HepG2 (cell line): ENCODE data around the gene BAIAP2L1. TPM values are rescaled to one million over a fixed set of nuclear protein-coding genes. Genes with fewer than 3 reads are reported as not detected.

Source experiments
- ARNTL ChIP-seq: sonication (generic); formaldehyde crosslinking; IDR thresholded peaks from 2 replicates; pipeline ENCODE4 v1.4.0; 2020; ENCODE audit warnings: mild to moderate bottlenecking, missing genetic modification reagents
- ASH2L ChIP-seq: fragments of 300-600, 200-600 bp; sonication (generic); IDR thresholded peaks from 2 replicates; pipeline ENCODE4 v1.7.0; 2017; ENCODE audit warnings: low read depth, mild to moderate bottlenecking, moderate library complexity, mixed read lengths, low read length; ENCODE audit not compliant: insufficient read length
- CAMTA2 ChIP-seq: sonication (generic); formaldehyde crosslinking; IDR thresholded peaks from 2 replicates; pipeline ENCODE4 v1.4.0; 2020; ENCODE audit warnings: mild to moderate bottlenecking, missing genetic modification reagents, borderline replicate concordance
- EHMT2 ChIP-seq: fragments of 200-600 bp; sonication (generic); IDR thresholded peaks from 2 replicates; pipeline ENCODE4 v1.7.0; 2017; ENCODE audit warnings: antibody characterized with exemption, low read depth, low read length, borderline replicate concordance
- HDAC2 ChIP-seq: sonication (generic); formaldehyde crosslinking; IDR thresholded peaks from 2 replicates; pipeline ENCODE4 v1.4.0; 2020; ENCODE audit warnings: missing genetic modification reagents
- MYNN ChIP-seq: sonication (generic); formaldehyde crosslinking; IDR thresholded peaks from 2 replicates; pipeline ENCODE4 v1.4.0; 2020; ENCODE audit warnings: mild to moderate bottlenecking, low read depth, missing genetic modification reagents
- NR1H2 ChIP-seq: sonication (generic); formaldehyde crosslinking; IDR thresholded peaks from 2 replicates; pipeline ENCODE4 v1.8.1; 2022; ENCODE audit warnings: low read depth, missing genetic modification reagents, borderline replicate concordance
- PHB2 ChIP-seq: fragments of 450-650 bp; IDR thresholded peaks from 2 replicates; pipeline ENCODE4 v1.6.1; 2018; ENCODE audit not compliant: partially characterized antibody
- TEAD3 ChIP-seq: optimal IDR thresholded peaks from 2 replicates; pipeline ENCODE3; 2016; ENCODE audit warnings: borderline replicate concordance
- ZBTB21 ChIP-seq: sonication (generic); formaldehyde crosslinking; IDR thresholded peaks from 2 replicates; pipeline ENCODE4 v1.4.0; 2020; ENCODE audit warnings: missing genetic modification reagents
- ZNF263 ChIP-seq: sonication (generic); formaldehyde crosslinking; IDR thresholded peaks from 2 replicates; pipeline ENCODE4 v1.4.0; 2020; ENCODE audit warnings: missing genetic modification reagents
- ZNF343 ChIP-seq: sonication (generic); formaldehyde crosslinking; IDR thresholded peaks from 2 replicates; pipeline ENCODE4 v1.4.0; 2020; ENCODE audit warnings: mild to moderate bottlenecking, missing genetic modification reagents
- ZNF557 ChIP-seq: sonication (generic); formaldehyde crosslinking; IDR thresholded peaks from 2 replicates; pipeline ENCODE4 v1.4.0; 2020; ENCODE audit warnings: missing genetic modification reagents
- ZNF563 ChIP-seq: sonication (generic); formaldehyde crosslinking; IDR thresholded peaks from 2 replicates; pipeline ENCODE4 v1.8.0; 2022; ENCODE audit warnings: mild to moderate bottlenecking, moderate library complexity, missing genetic modification reagents
- ZNF652 ChIP-seq: IDR thresholded peaks from 2 replicates; pipeline ENCODE4 v1.6.1; 2016; ENCODE audit warnings: low read depth, borderline replicate concordance
- ZNF879 ChIP-seq: sonication (generic); formaldehyde crosslinking; IDR thresholded peaks from 2 replicates; pipeline ENCODE4 v1.8.1; 2023; ENCODE audit warnings: missing genetic modification reagents
- polyA plus RNA-seq, 8 experiments: library from polyadenylated mRNA; depleted of rRNA in 3 of 8; stranded (reverse) in 7 of 8; unstranded in 1 of 8; fragments of >200 nt; fragmentation: Illumina TruSeq in 4 of 8; extraction: Trizol in 4 of 8; gene quantifications; 2 replicates each; pipeline versions ENCODE4 v1.2.1 to v1.2.3, GENCODE V29; 2011 to 2016; ENCODE audit warnings: low read depth in 4 of 8, missing spikeins in 1 of 8, mixed read lengths in 1 of 8; ENCODE audit not compliant: insufficient read depth in 1 of 8
- total RNA-seq, 5 experiments: library from RNA; depleted of rRNA; stranded (reverse); fragments of >200 nt; fragmentation: Illumina TruSeq; extraction: Trizol; gene quantifications; 2 replicates each; pipeline ENCODE4 v1.2.3, GENCODE V29; 2016; ENCODE audit warnings: low read depth in 1 of 5
- TF ChIP-seq, protein P1 (sequence below): sonication (generic); formaldehyde crosslinking; IDR thresholded peaks from 2 replicates; pipeline ENCODE4 v1.5.1; 2020; ENCODE audit warnings: mild to moderate bottlenecking, moderate library complexity, missing genetic modification reagents
- TF ChIP-seq, protein P2 (sequence below): sonication (generic); formaldehyde crosslinking; IDR thresholded peaks from 2 replicates; pipeline ENCODE4 v1.5.1; 2020; ENCODE audit warnings: missing genetic modification reagents, mild to moderate bottlenecking, borderline replicate concordance
- TF ChIP-seq, protein P3 (sequence below), 2 experiments: sonication (generic) in 1 of 2; formaldehyde crosslinking in 1 of 2; IDR thresholded peaks; 2 replicates each; pipeline versions ENCODE4 v1.5.1 to v1.6.1; 2011 to 2020; ENCODE audit warnings: borderline replicate concordance in 1 of 2, low read depth in 1 of 2, low read length in 1 of 2, mild to moderate bottlenecking in 1 of 2, missing genetic modification reagents in 1 of 2, moderate library complexity in 1 of 2
- TF ChIP-seq, protein P4 (sequence below): sonication (generic); formaldehyde crosslinking; IDR thresholded peaks from 2 replicates; pipeline ENCODE4 v1.4.0; 2020; ENCODE audit warnings: missing genetic modification reagents, borderline replicate concordance

Gene BAIAP2L1
- total and polyA plus RNA-seq, 2 of the 13 experiments (the other 11 are each of a cell fraction or from before 2014, with no cell fraction given) = 13.0 to 21.5 TPM

DNA sequence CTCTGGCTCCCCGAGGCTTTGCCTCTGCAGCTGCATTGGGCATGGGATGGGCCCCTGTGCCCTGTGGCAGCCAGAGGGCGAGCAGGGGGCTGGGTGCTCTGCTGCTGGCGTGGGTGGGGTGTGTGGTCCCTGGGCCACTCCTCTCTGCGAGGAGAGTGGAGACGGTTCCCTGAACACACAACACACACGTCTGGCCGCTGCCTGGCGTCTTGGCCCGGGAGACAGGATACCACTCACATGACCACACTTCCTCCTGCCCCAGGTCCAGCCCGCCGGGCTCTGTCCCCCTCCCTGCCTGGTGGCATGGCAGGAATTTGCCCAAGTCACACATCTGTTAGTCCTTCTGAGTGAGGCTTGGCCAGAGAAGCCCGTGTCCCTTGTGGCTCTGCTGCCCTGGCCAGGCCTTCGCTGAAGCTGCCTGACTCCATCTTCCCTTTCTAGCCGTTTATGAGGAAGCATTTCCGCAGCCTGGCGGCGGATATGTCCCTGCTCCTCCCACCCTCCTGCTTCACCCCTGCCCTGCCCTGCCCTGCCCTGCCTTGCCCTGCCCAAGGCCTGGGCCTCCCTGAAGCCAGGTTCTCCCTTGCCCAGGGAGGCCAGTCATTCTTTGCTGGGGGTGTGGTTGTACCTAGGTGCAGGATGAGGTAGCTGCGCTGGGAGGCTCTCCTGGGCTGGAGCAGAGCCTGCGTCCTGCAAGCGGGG lies 116.4 kb downstream of the BAIAP2L1 start (continued):
- TF ChIP-seq, protein P1, sequence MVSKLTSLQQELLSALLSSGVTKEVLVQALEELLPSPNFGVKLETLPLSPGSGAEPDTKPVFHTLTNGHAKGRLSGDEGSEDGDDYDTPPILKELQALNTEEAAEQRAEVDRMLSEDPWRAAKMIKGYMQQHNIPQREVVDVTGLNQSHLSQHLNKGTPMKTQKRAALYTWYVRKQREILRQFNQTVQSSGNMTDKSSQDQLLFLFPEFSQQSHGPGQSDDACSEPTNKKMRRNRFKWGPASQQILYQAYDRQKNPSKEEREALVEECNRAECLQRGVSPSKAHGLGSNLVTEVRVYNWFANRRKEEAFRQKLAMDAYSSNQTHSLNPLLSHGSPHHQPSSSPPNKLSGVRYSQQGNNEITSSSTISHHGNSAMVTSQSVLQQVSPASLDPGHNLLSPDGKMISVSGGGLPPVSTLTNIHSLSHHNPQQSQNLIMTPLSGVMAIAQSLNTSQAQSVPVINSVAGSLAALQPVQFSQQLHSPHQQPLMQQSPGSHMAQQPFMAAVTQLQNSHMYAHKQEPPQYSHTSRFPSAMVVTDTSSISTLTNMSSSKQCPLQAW = no peak
- TF ChIP-seq ZNF563 (CRISPR knock-in tag) (no peak), CAMTA2 (CRISPR knock-in tag) (no peak), ZNF343 (CRISPR knock-in tag) (no peak), ASH2L (no peak), ARNTL (CRISPR knock-in tag) (no peak), ZBTB21 (CRISPR knock-in tag) (no peak), ZNF557 (CRISPR knock-in tag) (no peak), TEAD3 (CRISPR knock-in tag) (peak; percentile 66), ZNF263 (CRISPR knock-in tag) (no peak), EHMT2 (no peak), NR1H2 (CRISPR knock-in tag) (no peak), MYNN (CRISPR knock-in tag) (no peak), HDAC2 (no peak), PHB2 (no peak), ZNF879 (CRISPR knock-in tag) (no peak), ZNF652 (no peak)
- TF ChIP-seq, protein P2, sequence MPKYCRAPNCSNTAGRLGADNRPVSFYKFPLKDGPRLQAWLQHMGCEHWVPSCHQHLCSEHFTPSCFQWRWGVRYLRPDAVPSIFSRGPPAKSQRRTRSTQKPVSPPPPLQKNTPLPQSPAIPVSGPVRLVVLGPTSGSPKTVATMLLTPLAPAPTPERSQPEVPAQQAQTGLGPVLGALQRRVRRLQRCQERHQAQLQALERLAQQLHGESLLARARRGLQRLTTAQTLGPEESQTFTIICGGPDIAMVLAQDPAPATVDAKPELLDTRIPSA (CRISPR knock-in tag) = no peak
- TF ChIP-seq, protein P3, sequence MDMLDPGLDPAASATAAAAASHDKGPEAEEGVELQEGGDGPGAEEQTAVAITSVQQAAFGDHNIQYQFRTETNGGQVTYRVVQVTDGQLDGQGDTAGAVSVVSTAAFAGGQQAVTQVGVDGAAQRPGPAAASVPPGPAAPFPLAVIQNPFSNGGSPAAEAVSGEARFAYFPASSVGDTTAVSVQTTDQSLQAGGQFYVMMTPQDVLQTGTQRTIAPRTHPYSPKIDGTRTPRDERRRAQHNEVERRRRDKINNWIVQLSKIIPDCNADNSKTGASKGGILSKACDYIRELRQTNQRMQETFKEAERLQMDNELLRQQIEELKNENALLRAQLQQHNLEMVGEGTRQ (IDR thresholded peaks at IDR 0.05; ENCODE audit: low read depth, low read length) = no peak
- TF ChIP-seq, protein P3 (CRISPR knock-in tag; IDR thresholded peaks at IDR 0.05; ENCODE audit: borderline replicate concordance) = no peak
- TF ChIP-seq, protein P4, sequence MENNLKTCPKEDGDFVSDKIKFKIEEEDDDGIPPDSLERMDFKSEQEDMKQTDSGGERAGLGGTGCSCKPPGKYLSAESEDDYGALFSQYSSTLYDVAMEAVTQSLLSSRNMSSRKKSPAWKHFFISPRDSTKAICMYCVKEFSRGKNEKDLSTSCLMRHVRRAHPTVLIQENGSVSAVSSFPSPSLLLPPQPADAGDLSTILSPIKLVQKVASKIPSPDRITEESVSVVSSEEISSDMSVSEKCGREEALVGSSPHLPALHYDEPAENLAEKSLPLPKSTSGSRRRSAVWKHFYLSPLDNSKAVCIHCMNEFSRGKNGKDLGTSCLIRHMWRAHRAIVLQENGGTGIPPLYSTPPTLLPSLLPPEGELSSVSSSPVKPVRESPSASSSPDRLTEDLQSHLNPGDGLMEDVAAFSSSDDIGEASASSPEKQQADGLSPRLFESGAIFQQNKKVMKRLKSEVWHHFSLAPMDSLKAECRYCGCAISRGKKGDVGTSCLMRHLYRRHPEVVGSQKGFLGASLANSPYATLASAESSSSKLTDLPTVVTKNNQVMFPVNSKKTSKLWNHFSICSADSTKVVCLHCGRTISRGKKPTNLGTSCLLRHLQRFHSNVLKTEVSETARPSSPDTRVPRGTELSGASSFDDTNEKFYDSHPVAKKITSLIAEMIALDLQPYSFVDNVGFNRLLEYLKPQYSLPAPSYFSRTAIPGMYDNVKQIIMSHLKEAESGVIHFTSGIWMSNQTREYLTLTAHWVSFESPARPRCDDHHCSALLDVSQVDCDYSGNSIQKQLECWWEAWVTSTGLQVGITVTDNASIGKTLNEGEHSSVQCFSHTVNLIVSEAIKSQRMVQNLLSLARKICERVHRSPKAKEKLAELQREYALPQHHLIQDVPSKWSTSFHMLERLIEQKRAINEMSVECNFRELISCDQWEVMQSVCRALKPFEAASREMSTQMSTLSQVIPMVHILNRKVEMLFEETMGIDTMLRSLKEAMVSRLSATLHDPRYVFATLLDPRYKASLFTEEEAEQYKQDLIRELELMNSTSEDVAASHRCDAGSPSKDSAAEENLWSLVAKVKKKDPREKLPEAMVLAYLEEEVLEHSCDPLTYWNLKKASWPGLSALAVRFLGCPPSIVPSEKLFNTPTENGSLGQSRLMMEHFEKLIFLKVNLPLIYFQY (CRISPR knock-in tag) = no peak
